ENCODE results near the gene TMEM63C.

Gene TMEM63C

GRCh38 chr14:77143071-77143470 is 38.5 kb upstream of the TMEM63C start:
- TF ChIP-seq POU6F1 (CRISPR knock-in tag; IDR thresholded peaks at IDR 0.05; ENCODE audit: borderline replicate concordance, low read depth) = no peak
- no peak for TF ChIP-seq SNAI2 (CRISPR knock-in tag; IDR thresholded peaks at IDR 0.05)
- no peak for TF ChIP-seq BACH2 (CRISPR knock-in tag; IDR thresholded peaks at IDR 0.05; ENCODE audit: borderline replicate concordance)
- TF ChIP-seq RARB (CRISPR knock-in tag; IDR thresholded peaks at IDR 0.05) = no peak
- TF ChIP-seq PPARA (CRISPR knock-in tag; IDR thresholded peaks at IDR 0.05; ENCODE audit: borderline replicate concordance) = no peak
- no peak for TF ChIP-seq CSDC2 (CRISPR knock-in tag; IDR thresholded peaks at IDR 0.05)
- no peak for TF ChIP-seq TCF4 (CRISPR knock-in tag; IDR thresholded peaks at IDR 0.05; ENCODE audit: borderline replicate concordance)
- no peak for TF ChIP-seq ZNF565 (CRISPR knock-in tag; conservative IDR thresholded peaks at IDR 0.05; ENCODE audit: low read depth)
- TF ChIP-seq GLIS3 (CRISPR knock-in tag; IDR thresholded peaks at IDR 0.05) = no peak
- TF ChIP-seq, protein P1, sequence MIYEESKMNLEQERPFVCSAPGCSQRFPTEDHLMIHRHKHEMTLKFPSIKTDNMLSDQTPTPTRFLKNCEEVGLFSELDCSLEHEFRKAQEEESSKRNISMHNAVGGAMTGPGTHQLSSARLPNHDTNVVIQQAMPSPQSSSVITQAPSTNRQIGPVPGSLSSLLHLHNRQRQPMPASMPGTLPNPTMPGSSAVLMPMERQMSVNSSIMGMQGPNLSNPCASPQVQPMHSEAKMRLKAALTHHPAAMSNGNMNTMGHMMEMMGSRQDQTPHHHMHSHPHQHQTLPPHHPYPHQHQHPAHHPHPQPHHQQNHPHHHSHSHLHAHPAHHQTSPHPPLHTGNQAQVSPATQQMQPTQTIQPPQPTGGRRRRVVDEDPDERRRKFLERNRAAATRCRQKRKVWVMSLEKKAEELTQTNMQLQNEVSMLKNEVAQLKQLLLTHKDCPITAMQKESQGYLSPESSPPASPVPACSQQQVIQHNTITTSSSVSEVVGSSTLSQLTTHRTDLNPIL (CRISPR knock-in tag; IDR thresholded peaks at IDR 0.05; ENCODE audit: low read depth) = no peak
- no peak for TF ChIP-seq CSRNP3 (CRISPR knock-in tag; IDR thresholded peaks at IDR 0.05)
- no peak for TF ChIP-seq ZNF70 (CRISPR knock-in tag; IDR thresholded peaks at IDR 0.05)
- no peak for TF ChIP-seq TSHZ2 (CRISPR knock-in tag; IDR thresholded peaks at IDR 0.05)
- TF ChIP-seq ARNTL (CRISPR knock-in tag; IDR thresholded peaks at IDR 0.05; ENCODE audit: borderline replicate concordance, low read depth) = no peak
- TF ChIP-seq ZFP3 (CRISPR knock-in tag; IDR thresholded peaks at IDR 0.05) = no peak
- no peak for TF ChIP-seq TOX (CRISPR knock-in tag; IDR thresholded peaks at IDR 0.05; ENCODE audit: borderline replicate concordance)
- TF ChIP-seq OSR1 (CRISPR knock-in tag; IDR thresholded peaks at IDR 0.05) = no peak
- TF ChIP-seq ISL1 (CRISPR knock-in tag; IDR thresholded peaks at IDR 0.05) = no peak
- TF ChIP-seq ESRRG (CRISPR knock-in tag; IDR thresholded peaks at IDR 0.05) = no peak
- ATAC-seq = no peak

GRCh38 chr14:77144412-77145115 is 37.0 kb upstream of the TMEM63C start:
- no peak for ATAC-seq

More at GRCh38 chr14:77144412-77145115, 37.0 kb upstream of the TMEM63C start:
- TF ChIP-seq SNAI2 (CRISPR knock-in tag; IDR thresholded peaks at IDR 0.05) (no peak), TOX (CRISPR knock-in tag; IDR thresholded peaks at IDR 0.05; ENCODE audit: borderline replicate concordance) (no peak), PATZ1 (CRISPR knock-in tag; IDR thresholded peaks at IDR 0.05; ENCODE audit: borderline replicate concordance) (no peak), ZC3H10 (CRISPR knock-in tag; IDR thresholded peaks at IDR 0.05) (no peak), ARNTL (CRISPR knock-in tag; IDR thresholded peaks at IDR 0.05; ENCODE audit: borderline replicate concordance, low read depth) (no peak), BACH2 (CRISPR knock-in tag; IDR thresholded peaks at IDR 0.05; ENCODE audit: borderline replicate concordance) (no peak), TSHZ2 (CRISPR knock-in tag; IDR thresholded peaks at IDR 0.05) (no peak), RARB (CRISPR knock-in tag; IDR thresholded peaks at IDR 0.05) (no peak), ISL1 (CRISPR knock-in tag; IDR thresholded peaks at IDR 0.05) (no peak), ESRRG (CRISPR knock-in tag; IDR thresholded peaks at IDR 0.05) (no peak), POU6F1 (CRISPR knock-in tag; IDR thresholded peaks at IDR 0.05; ENCODE audit: borderline replicate concordance, low read depth) (no peak), ZFP30 (CRISPR knock-in tag; IDR thresholded peaks at IDR 0.05) (no peak)
